HG03064 (cell line): Measurements from ENCODE around the gene ZNF462.
"Not testable (repeated sequence)": the region's sequence is repeated elsewhere in the genome, so short reads cannot be mapped to it uniquely, and the experiment has no call there.

Experiments
- ATAC-seq: cut with Tn5 transposase; IDR thresholded peaks from one replicate; pipeline ENCODE4 v1.9.1; 2021; ENCODE audit warnings: low read depth; ENCODE audit not compliant: unreplicated experiment

The ZNF462 gene

GRCh38 chr9:106981396-106982287 lies 118.7 kb downstream of the ZNF462 start:
- peak; percentile 74 for ATAC-seq

- ATAC-seq: no peak
Measured at GRCh38 chr9:106982636-106983035, 119.7 kb downstream of the ZNF462 start.

DNA sequence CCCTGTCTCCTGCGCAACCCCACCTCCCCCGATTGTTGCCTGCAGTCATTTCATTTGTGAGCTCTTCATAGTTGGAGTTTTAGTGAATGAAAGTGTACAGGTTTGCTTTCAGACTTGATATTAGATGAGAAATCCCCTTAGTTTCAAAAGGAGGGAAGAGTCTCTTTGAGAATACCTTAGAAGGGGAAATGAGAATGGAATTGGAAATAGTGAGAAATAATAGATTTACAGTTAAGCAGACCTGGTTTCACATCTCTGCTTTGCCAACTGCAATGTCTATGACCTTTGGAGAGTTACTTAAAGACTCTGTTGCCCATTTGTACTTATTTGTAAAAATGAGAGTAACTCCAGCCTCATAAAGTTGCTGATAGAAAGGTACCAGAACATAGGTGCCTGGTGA lies 120.4 kb downstream of the ZNF462 start:
- ATAC-seq: no peak

DNA sequence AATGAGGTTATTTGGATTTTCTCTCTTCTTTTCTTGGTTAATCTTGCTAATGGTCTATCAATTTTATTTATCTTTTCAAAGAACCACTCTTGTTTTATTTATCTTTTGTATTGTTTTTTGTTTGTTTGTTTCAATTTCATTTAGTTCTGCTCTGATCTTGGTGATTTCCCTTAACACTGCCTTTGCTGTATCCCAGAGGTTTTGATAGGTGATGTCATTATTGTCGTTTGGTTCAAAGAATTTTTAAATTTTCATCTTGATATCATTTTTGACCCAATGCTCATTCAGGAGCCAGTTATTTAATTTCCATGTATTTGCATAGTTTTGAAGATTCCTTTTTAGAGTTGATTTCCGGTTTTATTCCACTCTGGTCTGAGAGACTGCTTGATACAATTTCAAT lies 126.9 kb downstream of the ZNF462 start:
- ATAC-seq: not testable (repeated sequence)

DNA sequence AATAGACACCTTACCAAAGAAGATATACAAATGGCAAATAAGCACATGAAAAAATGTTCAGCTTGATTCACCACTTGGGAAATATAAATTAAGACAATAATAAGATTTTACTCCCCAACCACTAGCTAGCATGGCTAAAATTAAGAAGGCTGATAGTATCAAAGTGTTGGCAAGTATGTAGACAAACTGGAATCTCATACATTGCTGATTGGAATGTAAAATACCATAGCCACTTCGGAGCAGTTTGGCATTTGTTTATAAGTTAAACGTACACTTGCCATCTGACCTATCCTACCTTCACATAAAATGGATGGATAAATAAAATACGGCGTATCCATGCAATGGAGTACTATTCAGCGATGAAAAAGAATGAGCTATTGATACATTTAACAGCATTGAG lies 129.2 kb downstream of the ZNF462 start:
- no peak for ATAC-seq

DNA sequence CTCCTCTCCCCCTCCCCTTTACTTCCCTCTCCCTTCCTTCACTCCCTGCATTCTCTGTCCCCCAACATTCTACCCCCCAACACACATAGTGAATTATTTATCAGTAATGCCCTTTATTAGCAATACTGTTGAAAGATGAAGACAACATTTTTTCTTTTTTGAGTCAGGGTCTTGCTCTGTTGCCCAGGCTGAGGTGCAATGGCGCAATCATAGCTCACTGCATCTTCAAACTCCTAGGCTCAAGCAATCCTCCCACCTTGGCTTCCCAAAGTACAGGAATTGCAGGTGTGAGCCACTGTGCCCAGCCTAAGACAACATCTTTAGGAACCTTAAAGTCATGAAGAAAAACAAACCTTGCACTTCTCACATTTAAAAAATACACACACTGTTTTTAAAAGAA lies 130.6 kb downstream of the ZNF462 start:
- ATAC-seq: no peak

GRCh38 chr9:106994463-106994862 lies 131.5 kb downstream of the ZNF462 start:
- ATAC-seq: no peak

DNA sequence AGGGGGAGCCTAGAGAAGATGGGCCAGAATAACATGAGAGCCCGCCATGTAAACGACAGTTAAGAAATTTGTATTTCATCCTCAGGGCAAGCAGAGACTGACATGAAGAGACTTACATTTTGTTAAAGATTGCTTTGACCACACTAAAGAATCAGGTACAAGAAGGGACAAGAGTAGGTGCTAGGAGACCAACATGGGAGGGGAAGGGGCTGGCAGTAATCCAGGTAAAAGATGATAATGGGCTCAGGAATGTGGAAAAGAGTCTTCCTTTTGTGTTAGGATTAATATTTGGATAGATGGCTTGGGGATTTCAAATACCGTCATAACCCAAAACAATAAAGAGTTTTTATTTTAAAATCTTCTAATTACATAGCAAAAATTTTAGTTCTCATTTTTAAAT lies 137.3 kb downstream of the ZNF462 start:
- no peak for ATAC-seq

DNA sequence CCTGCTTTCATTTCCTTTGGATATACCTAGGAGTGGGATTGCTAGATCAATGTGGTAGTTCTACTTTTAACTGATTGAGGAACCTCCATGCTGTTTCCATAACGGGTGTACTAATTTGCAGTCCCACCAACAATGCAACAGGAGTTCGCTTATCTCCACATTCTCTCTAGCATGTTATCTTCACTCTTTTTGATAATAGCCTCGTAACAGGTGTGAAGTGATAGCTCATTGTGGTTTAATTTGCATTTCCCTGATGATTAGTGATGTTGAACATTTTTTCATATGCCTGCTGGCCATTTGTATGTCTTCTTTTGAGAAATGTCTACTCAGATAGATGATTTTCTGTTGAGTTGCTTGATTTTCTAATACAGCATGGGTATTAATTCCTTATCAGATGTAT lies 142.2 kb downstream of the ZNF462 start:
- ATAC-seq: no peak

DNA sequence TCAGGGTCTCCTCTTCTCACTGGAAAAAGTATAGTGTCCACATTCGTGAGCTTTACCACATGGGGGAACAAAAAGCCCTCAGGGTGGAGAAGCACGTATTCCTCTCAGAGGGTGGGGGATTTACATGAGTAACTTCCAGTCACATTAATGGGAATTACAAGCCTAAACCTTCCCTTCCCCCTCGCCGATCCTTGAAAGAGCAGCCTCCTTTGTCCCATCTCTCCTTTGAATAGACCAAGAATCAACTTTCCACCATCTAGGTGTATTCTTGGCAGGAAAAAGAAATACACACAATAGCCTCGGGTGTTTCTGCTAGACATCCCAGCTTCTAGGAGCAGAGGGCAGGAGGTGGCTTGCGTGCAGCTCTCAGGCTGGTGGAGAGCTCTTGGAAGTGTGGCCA lies 144.4 kb downstream of the ZNF462 start:
- ATAC-seq: no peak

- ATAC-seq: no peak
Measured at GRCh38 chr9:107008011-107008410, 145.0 kb downstream of the ZNF462 start.

DNA sequence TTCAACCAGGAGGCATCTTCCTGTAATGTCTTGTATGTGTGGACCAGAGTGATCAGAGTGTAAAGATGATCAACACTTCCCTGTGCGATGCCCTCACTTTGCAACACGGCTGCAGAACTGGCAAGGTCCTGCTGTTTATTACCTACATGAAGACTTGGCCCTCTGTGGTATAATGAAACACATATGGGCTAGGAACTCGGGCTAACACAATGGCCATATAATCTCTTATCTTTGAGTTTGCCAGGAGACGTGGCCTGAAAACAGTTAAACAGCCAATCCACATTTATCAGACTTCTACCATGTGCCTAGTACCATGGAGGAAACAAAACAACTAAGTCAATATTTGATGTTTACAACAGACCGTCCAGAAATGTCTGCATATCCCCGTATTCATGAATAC lies 145.5 kb downstream of the ZNF462 start:
- ATAC-seq: no peak

GRCh38 chr9:107016383-107016782 lies 153.4 kb downstream of the ZNF462 start:
- no peak for ATAC-seq

- ATAC-seq: no peak
Measured at GRCh38 chr9:107018861-107019545, 156.0 kb downstream of the ZNF462 start.

DNA sequence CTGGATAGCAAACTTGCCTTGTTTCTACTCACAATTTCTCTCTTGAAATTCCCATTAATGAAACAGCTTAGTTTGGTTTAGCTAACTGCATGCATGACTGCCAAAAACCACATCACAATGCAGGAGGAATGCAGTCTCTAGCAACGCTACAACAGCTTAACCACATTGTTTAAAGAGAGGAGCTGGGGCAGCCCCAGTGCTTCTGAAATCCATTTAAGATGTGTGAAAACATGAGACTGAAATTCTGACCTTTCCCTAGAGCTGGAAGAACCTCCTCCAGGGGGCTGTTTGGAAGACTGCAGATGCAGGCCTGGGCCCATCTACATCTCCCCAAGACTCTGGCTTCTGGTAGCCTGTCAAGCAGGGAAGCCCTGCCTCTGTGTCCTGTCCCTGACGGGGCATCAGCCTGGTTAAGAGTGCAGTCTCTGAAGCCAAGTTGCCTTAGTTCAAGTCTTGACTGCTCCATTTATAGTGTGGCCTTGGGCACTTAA lies 157.1 kb downstream of the ZNF462 start:
- no peak for ATAC-seq

DNA sequence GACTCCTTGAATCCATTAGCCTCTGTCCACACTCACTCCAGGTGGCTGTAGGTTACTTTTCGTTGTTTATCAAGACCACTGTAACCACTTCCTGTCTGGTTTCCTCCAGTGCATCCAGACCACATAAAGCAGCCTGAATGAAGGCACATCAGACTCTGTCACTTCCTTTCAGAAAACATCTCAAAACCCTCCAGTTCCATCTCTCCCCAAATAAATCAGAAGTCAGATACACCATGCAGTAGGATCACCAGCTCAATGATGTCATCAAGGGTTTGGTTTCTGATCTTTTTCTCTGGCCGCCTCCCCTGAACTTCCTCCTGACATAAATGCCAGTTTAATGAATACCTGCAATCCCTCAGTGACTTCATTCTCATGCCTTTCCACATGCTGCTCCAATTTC lies 161.2 kb downstream of the ZNF462 start:
- ATAC-seq: no peak

DNA sequence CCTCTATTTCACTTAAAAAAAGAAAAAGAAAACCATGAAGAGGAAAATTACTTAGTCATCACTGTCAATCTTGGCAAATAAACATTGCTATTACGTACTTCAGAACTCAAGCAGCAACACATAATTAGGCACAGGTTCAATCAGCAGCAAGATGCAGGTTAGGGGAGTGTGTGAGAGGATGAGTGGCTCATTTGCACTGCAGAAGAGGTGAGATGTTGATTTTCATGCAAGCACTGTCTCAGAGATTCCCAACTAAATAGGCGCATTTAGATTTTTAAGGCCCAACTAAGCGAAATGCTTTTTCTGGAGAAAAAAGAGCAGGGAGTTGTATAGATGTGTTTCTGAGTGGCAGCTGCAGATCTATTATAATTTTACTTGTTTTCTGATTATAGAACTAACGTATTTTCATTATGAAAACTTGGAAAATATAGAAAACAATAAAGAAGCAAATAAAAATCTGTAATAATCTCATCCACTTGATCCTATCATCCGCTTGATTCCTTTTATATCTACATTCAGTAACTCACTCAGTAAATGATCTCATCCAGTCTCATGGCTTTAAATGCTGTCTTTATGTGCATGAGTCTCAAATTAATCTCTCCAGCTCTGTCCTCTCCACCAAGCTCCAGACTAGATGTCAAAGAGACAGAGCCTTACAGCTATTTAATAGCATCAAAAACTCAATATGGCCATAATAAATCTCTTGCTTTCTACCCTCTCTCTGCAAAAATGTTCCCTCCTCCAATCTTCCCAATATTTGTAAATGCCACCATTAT lies 162.5 kb downstream of the ZNF462 start:
- ATAC-seq: no peak

DNA sequence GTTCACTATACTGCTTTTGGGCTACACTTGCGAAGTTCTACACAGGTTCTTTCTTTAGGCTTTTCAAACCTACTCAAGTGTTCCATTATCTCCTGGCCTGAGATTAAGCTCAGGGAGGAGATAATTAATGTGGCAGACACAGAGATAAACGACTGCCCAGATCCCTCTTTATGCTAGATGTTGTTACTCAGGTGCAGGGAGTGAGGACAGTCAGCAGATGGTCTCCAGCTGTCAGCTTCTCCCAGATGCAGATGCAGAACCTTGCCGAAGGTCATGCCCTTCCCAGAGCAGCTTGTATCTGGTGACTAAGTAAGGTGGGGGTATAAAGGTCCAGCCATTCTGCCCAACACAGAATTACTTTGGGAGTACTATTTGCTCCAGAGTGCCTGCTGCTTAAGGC lies 166.2 kb downstream of the ZNF462 start:
- ATAC-seq: no peak

- no peak for ATAC-seq
Measured at GRCh38 chr9:107033966-107034365, 171.0 kb downstream of the ZNF462 start.

GRCh38 chr9:107034831-107035230 lies 171.9 kb downstream of the ZNF462 start:
- no peak for ATAC-seq

DNA sequence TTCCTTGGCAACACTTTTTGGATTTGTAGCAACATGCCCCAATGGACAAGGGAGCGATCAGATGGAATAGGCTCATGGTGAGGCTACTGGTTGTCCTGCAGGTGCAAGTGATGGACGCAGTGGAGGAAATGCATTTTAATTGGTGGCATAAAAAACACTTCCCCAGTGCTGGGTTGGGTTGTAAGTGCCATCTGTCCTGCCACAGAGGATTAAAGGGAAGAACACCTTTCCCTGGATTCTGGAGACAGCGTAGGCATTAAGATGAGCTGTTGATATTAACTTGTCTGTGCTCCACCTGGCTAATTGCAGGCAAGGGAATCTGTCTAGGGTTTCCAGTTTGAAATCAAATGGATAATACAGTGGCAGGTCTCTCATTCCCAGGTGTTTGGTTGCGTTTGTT lies 173.4 kb downstream of the ZNF462 start:
- no peak for ATAC-seq
